Spinal cord (tissue), 10 donors: Measurements from ENCODE around the gene GRIA2. TPM values are rescaled to one million over a fixed set of nuclear protein-coding genes. Genes with fewer than 3 reads are reported as not detected.
A peak's percentile ranks its signal among the peaks of the same experiment; 100 is the strongest.

ENCODE experiments used
- DNase-seq, 6 donors: peaks; one replicate each; pipeline versions ENCODE4 v3.0.0 to v3.0.0-alpha.2; 2013 to 2015; ENCODE audit warnings: low spot score in 6 of 6, low read depth in 4 of 6
- H3K27ac ChIP-seq: one replicate; pipeline ENCODE4 v1.5.1; 2013; ENCODE audit warnings: low read depth, low read length, control low read depth
- H3K27me3 ChIP-seq: one replicate; pipeline ENCODE4 v1.6.1; 2013; ENCODE audit warnings: low read length; ENCODE audit not compliant: control insufficient read depth, insufficient read depth
- H3K36me3 ChIP-seq: one replicate; pipeline ENCODE4 v1.6.1; 2013; ENCODE audit warnings: low read length; ENCODE audit not compliant: control insufficient read depth, insufficient read depth
- H3K4me1 ChIP-seq: one replicate; pipeline ENCODE4 v1.6.1; 2013; ENCODE audit warnings: low read length; ENCODE audit not compliant: control insufficient read depth, insufficient read depth
- H3K4me3 ChIP-seq: one replicate; pipeline ENCODE4 v1.5.1; 2013; ENCODE audit warnings: low read depth, low read length, control low read depth
- H3K9me3 ChIP-seq: one replicate; pipeline ENCODE4 v1.6.1; 2013; ENCODE audit warnings: low read length; ENCODE audit not compliant: control insufficient read depth, insufficient read depth
- WGBS: methylation state at CpG from one replicate; pipeline ENCODE4 v1.1.5; 2013; ENCODE audit warnings: missing lambda C conversion rate; ENCODE audit not compliant: insufficient coverage; 5-methylcytosine and 5-hydroxymethylcytosine counted together
- polyA plus RNA-seq, 2 donors: library from polyadenylated mRNA; unstranded; fragments of 120-200 nt; gene quantifications; one replicate each; pipeline ENCODE4 v1.2.1, GENCODE V29; 2013; ENCODE audit not compliant: insufficient read length in 2 of 2
- total RNA-seq, 2 donors: library from RNA; depleted of rRNA in 1 of 2; stranded (reverse); fragments of 120-200 nt in 1 of 2; fragments of >200 nt in 1 of 2; gene quantifications; one replicate each; pipeline versions ENCODE4 v1.2.3 to v1.2.4, GENCODE V29; 2013 to 2014
- donor health status: healthy.

Gene GRIA2
- total and polyA plus RNA-seq, 4 donors, result 85.8 to 263 (median 193) TPM

- Histone ChIP-seq H3K36me3 (no peaks in the 10 kb centered on the region), H3K27me3 (no peaks in the 10 kb centered on the region), H3K4me3 (no peak overlapping the region), H3K9me3 (no peaks in the 10 kb centered on the region), H3K4me1 (no peaks in the 10 kb centered on the region), H3K27ac (no peak overlapping the region)
- WGBS, result 50% methylated on average over 1 of the region's 1 CpG
- DNase-seq, result no peak
Measured at GRCh38 chr4:157314906-157315305, 94.4 kb downstream of the GRIA2 start.

- no peaks in the 10 kb centered on the region for H3K36me3 ChIP-seq
- DNase-seq, result no peak
- no peaks in the 10 kb centered on the region for H3K9me3 ChIP-seq
- H3K4me3 ChIP-seq, result no peak overlapping the region
- H3K4me1 ChIP-seq, result no peaks in the 10 kb centered on the region
- no CpG with 5 or more reads among the region's 1 CpG for WGBS
- no peak overlapping the region for H3K27ac ChIP-seq
- no peaks in the 10 kb centered on the region for H3K27me3 ChIP-seq
Measured at GRCh38 chr4:157315968-157316367, 95.4 kb downstream of the GRIA2 start.

- Histone ChIP-seq H3K36me3 (no peaks in the 10 kb centered on the region), H3K4me3 (no peak overlapping the region), H3K9me3 (no peaks in the 10 kb centered on the region), H3K27me3 (no peaks in the 10 kb centered on the region), H3K4me1 (no peaks in the 10 kb centered on the region), H3K27ac (no peak overlapping the region)
- no peak for DNase-seq
- WGBS, result no CpG with 5 or more reads among the region's 2 CpGs
Measured at GRCh38 chr4:157320092-157320491, 99.6 kb downstream of the GRIA2 start.

- no peaks in the 10 kb centered on the region for H3K27me3 ChIP-seq
- no peaks in the 10 kb centered on the region for H3K9me3 ChIP-seq
- H3K4me3 ChIP-seq, result no peak overlapping the region
- no peaks in the 10 kb centered on the region for H3K36me3 ChIP-seq
- no CpG with 5 or more reads among the region's 2 CpGs for WGBS
- H3K4me1 ChIP-seq, result no peaks in the 10 kb centered on the region
- no peak overlapping the region for H3K27ac ChIP-seq
- peak in 2 of 6 donors; percentile 1 to 83 for DNase-seq
Measured at GRCh38 chr4:157327666-157328065, 107.1 kb downstream of the GRIA2 start.

GRCh38 chr4:157357887-157358286, 137.4 kb downstream of the GRIA2 start:
- Histone ChIP-seq H3K27me3 (no peaks in the 10 kb centered on the region), H3K4me1 (no peaks in the 10 kb centered on the region), H3K36me3 (peaks cover 4% of the 10 kb centered on the region), H3K9me3 (no peaks in the 10 kb centered on the region), H3K4me3 (no peak overlapping the region), H3K27ac (no peak overlapping the region)
- WGBS, result no CpG with 5 or more reads among the region's 1 CpG
- DNase-seq, result no peak

GRCh38 chr4:157358439-157358838, 137.9 kb downstream of the GRIA2 start:
- peaks cover 4% of the 10 kb centered on the region for H3K36me3 ChIP-seq
- no peaks in the 10 kb centered on the region for H3K9me3 ChIP-seq
- no peaks in the 10 kb centered on the region for H3K27me3 ChIP-seq
- DNase-seq, result no peak
- no CpG with 5 or more reads among the region's 1 CpG for WGBS
- no peak overlapping the region for H3K4me3 ChIP-seq
- H3K27ac ChIP-seq, result no peak overlapping the region
- no peaks in the 10 kb centered on the region for H3K4me1 ChIP-seq

- Histone ChIP-seq H3K36me3 (peaks cover 4% of the 10 kb centered on the region), H3K27me3 (no peaks in the 10 kb centered on the region), H3K4me3 (no peak overlapping the region), H3K4me1 (no peaks in the 10 kb centered on the region), H3K27ac (no peak overlapping the region), H3K9me3 (no peaks in the 10 kb centered on the region)
- WGBS, result no CpG with 5 or more reads among the region's 1 CpG
- DNase-seq, result no peak
Measured at GRCh38 chr4:157358851-157359250, 138.3 kb downstream of the GRIA2 start.

GRCh38 chr4:157363360-157363759, 142.8 kb downstream of the GRIA2 start:
- H3K9me3 ChIP-seq, result no peaks in the 10 kb centered on the region
- H3K4me3 ChIP-seq, result no peak overlapping the region
- H3K36me3 ChIP-seq, result peaks cover 4% of the 10 kb centered on the region
- no peaks in the 10 kb centered on the region for H3K27me3 ChIP-seq
- H3K27ac ChIP-seq, result no peak overlapping the region
- no peaks in the 10 kb centered on the region for H3K4me1 ChIP-seq
- WGBS, result 30% methylated on average over 2 of the region's 4 CpGs
- DNase-seq, result peak in 3 of 6 donors; percentile 7 to 51 (median 18)

- no peaks in the 10 kb centered on the region for H3K4me1 ChIP-seq
- DNase-seq, result no peak
- no CpG with 5 or more reads among the region's 3 CpGs for WGBS
- no peaks in the 10 kb centered on the region for H3K27me3 ChIP-seq
- H3K4me3 ChIP-seq, result no peak overlapping the region
- H3K27ac ChIP-seq, result no peak overlapping the region
- no peaks in the 10 kb centered on the region for H3K36me3 ChIP-seq
- H3K9me3 ChIP-seq, result no peaks in the 10 kb centered on the region
Measured at GRCh38 chr4:157372154-157372553, 151.6 kb downstream of the GRIA2 start.

- no CpG with 5 or more reads among the region's 3 CpGs for WGBS
- Histone ChIP-seq H3K4me3 (no peak overlapping the region), H3K9me3 (no peaks in the 10 kb centered on the region), H3K4me1 (no peaks in the 10 kb centered on the region), H3K36me3 (no peaks in the 10 kb centered on the region), H3K27me3 (no peaks in the 10 kb centered on the region), H3K27ac (no peak overlapping the region)
- DNase-seq, result peak in 1 of 6 donors; percentile 64
Measured at GRCh38 chr4:157372567-157372966, 152.0 kb downstream of the GRIA2 start.
